Caco-2 (cell line): ENCODE measurements around the gene ADAMTS3. TPM values are rescaled to one million over a fixed set of nuclear protein-coding genes. Genes with fewer than 3 reads are reported as not detected.

Experiments used
- BruUV-seq: library from RNA; stranded (reverse); fragments of 400-500 nt; replicated peaks from 2 replicates; lab custom pipeline; 2021; lab: Mats Ljungman, UMichigan
- CTCF ChIA-PET: fragments of 300-600 bp; sonication (Branson Sonifier 250); formaldehyde crosslinking; loops from one replicate; lab custom pipeline; 2022; ENCODE audit warnings: antibody characterized with exemption; lab: Charles Lee
- POLR2A ChIA-PET: fragments of 300-600 bp; sonication (Branson Sonifier 250); formaldehyde crosslinking; loops from one replicate; lab custom pipeline; 2022; ENCODE audit warnings: antibody characterized with exemption; lab: Charles Lee
- DNase-seq, 2 experiments: peaks; one replicate each; pipeline versions ENCODE4 v3.0.0 to v3.0.0-alpha.2; 2020 to 2022
- H3K27me3 ChIP-seq: replicated peaks from 2 replicates; pipeline ENCODE4 v1.6.0; 2011; ENCODE audit warnings: low read length; ENCODE audit not compliant: control insufficient read depth, insufficient read depth
- H3K36me3 ChIP-seq: 2 replicates; pipeline ENCODE4 v1.5.1; 2011; ENCODE audit warnings: low read length; ENCODE audit not compliant: control insufficient read depth, insufficient read depth
- H3K4me1 ChIP-seq: fragments of 250-450 bp; sonication (Bioruptor Pico); 2 replicates; pipeline ENCODE4 v1.5.1; 2020; ENCODE audit warnings: mild to moderate bottlenecking
- H3K4me3 ChIP-seq: 2 replicates; pipeline ENCODE4 v1.5.1; 2011; ENCODE audit warnings: low read depth, mild to moderate bottlenecking, control low read depth, low read length
- H3K9me3 ChIP-seq: fragments of 250-450 bp; sonication (Bioruptor Pico); 2 replicates; pipeline ENCODE4 v1.5.1; 2020; ENCODE audit warnings: mild to moderate bottlenecking, moderate library complexity
- H3K27ac Mint-ChIP-seq: one replicate; pipeline ENCODE4 v1.8.0; 2022; ENCODE audit warnings: mixed read lengths; ENCODE audit not compliant: unreplicated experiment
- H3K27me3 Mint-ChIP-seq: one replicate; pipeline ENCODE4 v1.8.0; 2022; ENCODE audit warnings: mixed read lengths; ENCODE audit not compliant: insufficient read depth, unreplicated experiment
- H3K36me3 Mint-ChIP-seq: one replicate; pipeline ENCODE4 v1.8.0; 2022; ENCODE audit warnings: mild to moderate bottlenecking, mixed read lengths; ENCODE audit not compliant: insufficient read depth, unreplicated experiment
- H3K4me1 Mint-ChIP-seq: one replicate; pipeline ENCODE4 v1.8.0; 2022; ENCODE audit warnings: low read depth, mixed read lengths; ENCODE audit not compliant: unreplicated experiment
- H3K4me3 Mint-ChIP-seq: one replicate; pipeline ENCODE4 v1.8.0; 2022; ENCODE audit warnings: mild to moderate bottlenecking, moderate library complexity, mixed read lengths; ENCODE audit not compliant: unreplicated experiment
- H3K9me3 Mint-ChIP-seq: one replicate; pipeline ENCODE4 v1.8.0; 2022; ENCODE audit warnings: mixed read lengths; ENCODE audit not compliant: unreplicated experiment
- CTCF ChIP-seq, 2 experiments: fragments of 200-600 bp in 1 of 2; IDR thresholded peaks; 1 replicate in 1 of 2; 2 replicates in 1 of 2; pipeline versions ENCODE4 v1.5.1 to v1.8.0; 2011 to 2022; ENCODE audit warnings: antibody characterized with exemption in 1 of 2, control low read depth in 1 of 2, inconsistent platforms in 1 of 2, low read depth in 1 of 2, low read length in 1 of 2, mild to moderate bottlenecking in 1 of 2, moderate library complexity in 1 of 2; ENCODE audit not compliant: insufficient read depth in 1 of 2, severe bottlenecking in 1 of 2, unreplicated experiment in 1 of 2
- intact Hi-C: fragments of 100-400 bp; cut with micrococcal nuclease; formaldehyde crosslinking; loops from one replicate; pipeline ENCODE4 v1.10.0; 2022; ENCODE audit not compliant: unreplicated experiment
- total RNA-seq: library from RNA; stranded (reverse); gene quantifications from 2 replicates; pipeline ENCODE4 v1.2.3, GENCODE V29; 2022

The ADAMTS3 gene
- total RNA-seq, 1 experiment from 2014 or later, result not detected

- no peak for DNase-seq
- TF ChIP-seq CTCF (IDR thresholded peaks at IDR 0.05; ENCODE audit: insufficient read depth in 1 of 2, low read depth in 1 of 2, low read length in 1 of 2, severe bottlenecking in 1 of 2, unreplicated experiment in 1 of 2), result no peak
- H3K27ac Mint-ChIP-seq, result no peak overlapping the region
- H3K9me3 Mint-ChIP-seq, result peaks cover 19% of the 10 kb centered on the region
- Histone ChIP-seq H3K4me1 (no peaks in the 10 kb centered on the region), H3K4me3 (no peak overlapping the region), H3K36me3 (no peaks in the 10 kb centered on the region), H3K27me3 (no peaks in the 10 kb centered on the region), H3K9me3 (no peaks in the 10 kb centered on the region)
- no peaks in the 10 kb centered on the region for H3K36me3 Mint-ChIP-seq
- CTCF ChIA-PET, result no interaction called here
- H3K4me1 Mint-ChIP-seq, result no peaks in the 10 kb centered on the region
- no TSS peak for BruUV-seq
- no peak overlapping the region for H3K4me3 Mint-ChIP-seq
- H3K27me3 Mint-ChIP-seq, result no peaks in the 10 kb centered on the region
- POLR2A ChIA-PET, result no interaction called here
- intact Hi-C loops, result no loop called here
Measured at GRCh38 chr4:72522440-72522839, 46.6 kb downstream of the ADAMTS3 start.

- intact Hi-C loops, result no loop called here
- TF ChIP-seq CTCF (IDR thresholded peaks at IDR 0.05; ENCODE audit: insufficient read depth in 1 of 2, low read depth in 1 of 2, low read length in 1 of 2, severe bottlenecking in 1 of 2, unreplicated experiment in 1 of 2), result no peak
- no peaks in the 10 kb centered on the region for H3K27me3 Mint-ChIP-seq
- H3K27me3 ChIP-seq, result no peaks in the 10 kb centered on the region
- DNase-seq, result no peak
- H3K36me3 ChIP-seq, result no peaks in the 10 kb centered on the region
- H3K4me3 ChIP-seq, result no peak overlapping the region
- H3K9me3 Mint-ChIP-seq, result peaks cover 2% of the 10 kb centered on the region
- no peak overlapping the region for H3K4me3 Mint-ChIP-seq
- CTCF ChIA-PET, result no interaction called here
- no TSS peak for BruUV-seq
- H3K4me1 ChIP-seq, result no peaks in the 10 kb centered on the region
- H3K9me3 ChIP-seq, result no peaks in the 10 kb centered on the region
- H3K27ac Mint-ChIP-seq, result no peak overlapping the region
- H3K36me3 Mint-ChIP-seq, result no peaks in the 10 kb centered on the region
- no peaks in the 10 kb centered on the region for H3K4me1 Mint-ChIP-seq
- POLR2A ChIA-PET, result no interaction called here
Measured at GRCh38 chr4:72513227-72513626, 55.8 kb downstream of the ADAMTS3 start.

- Mint-ChIP-seq H3K9me3 (no peaks in the 10 kb centered on the region), H3K27ac (no peak overlapping the region), H3K4me3 (no peak overlapping the region), H3K4me1 (no peaks in the 10 kb centered on the region), H3K27me3 (peaks cover 6% of the 10 kb centered on the region), H3K36me3 (no peaks in the 10 kb centered on the region)
- no peak overlapping the region for H3K4me3 ChIP-seq
- TF ChIP-seq CTCF (IDR thresholded peaks at IDR 0.05; ENCODE audit: insufficient read depth in 1 of 2, low read depth in 1 of 2, low read length in 1 of 2, severe bottlenecking in 1 of 2, unreplicated experiment in 1 of 2), result no peak
- H3K4me1 ChIP-seq, result no peaks in the 10 kb centered on the region
- no peaks in the 10 kb centered on the region for H3K36me3 ChIP-seq
- intact Hi-C loops, result no loop called here
- ChIA-PET CTCF (no interaction called here), POLR2A (no interaction called here)
- H3K9me3 ChIP-seq, result no peaks in the 10 kb centered on the region
- H3K27me3 ChIP-seq, result no peaks in the 10 kb centered on the region
- BruUV-seq, result no TSS peak
- no peak for DNase-seq
Measured at GRCh38 chr4:72507860-72508419, 61.1 kb downstream of the ADAMTS3 start.
